Left lung (tissue), 10 donors: ENCODE data around the gene GNPTAB. TPM values are rescaled to one million over a fixed set of nuclear protein-coding genes. Genes with fewer than 3 reads are reported as not detected.
"Not testable (repeated sequence)": the region's sequence is repeated elsewhere in the genome, so short reads cannot be mapped to it uniquely, and the experiment has no call there.

Experiments
- ATAC-seq: fragments of 200-7000 bp; cut with Tn5 transposase; one replicate; pipeline ENCODE4 v1.9.1; 2020; ENCODE audit warnings: moderate library complexity
- DNase-seq, 4 donors: peaks; one replicate each; pipeline ENCODE4 v3.0.0-alpha.2; 2013 to 2020
- H3K27ac ChIP-seq, 2 donors: fragments of 200-600 bp; sonication (generic) in 1 of 2; one replicate each; pipeline versions ENCODE4 v1.5.0 to v1.8.0; 2020 to 2021
- H3K27me3 ChIP-seq, 2 donors: fragments of 200-600 bp; sonication (generic) in 1 of 2; one replicate each; pipeline versions ENCODE4 v1.5.0 to v1.8.0; 2020 to 2021
- H3K36me3 ChIP-seq, 2 donors: fragments of 200-600 bp; sonication (generic) in 1 of 2; one replicate each; pipeline versions ENCODE4 v1.5.0 to v1.8.0; 2020 to 2021
- H3K4me1 ChIP-seq, 2 donors: fragments of 200-600 bp; one replicate each; pipeline ENCODE4 v1.8.0; 2021
- H3K4me3 ChIP-seq, 2 donors: fragments of 200-600 bp; sonication (generic) in 1 of 2; one replicate each; pipeline versions ENCODE4 v1.5.0 to v1.8.0; 2020 to 2021; ENCODE audit warnings: mild to moderate bottlenecking in 1 of 2
- H3K9me3 ChIP-seq, 2 donors: fragments of 200-600 bp; sonication (generic) in 1 of 2; one replicate each; pipeline versions ENCODE4 v1.5.0 to v1.8.0; 2020 to 2021
- intact Hi-C, 2 donors: fragments of 100-400 bp; cut with DNase I; formaldehyde crosslinking; loops; one replicate each; pipeline versions ENCODE4 v1.11.2 to v1.14.2; 2022
- polyA plus RNA-seq, 6 donors: library from polyadenylated mRNA; unstranded; fragments of 120-200 nt; gene quantifications; one replicate each; pipeline ENCODE4 v1.2.1, GENCODE V29; 2013; ENCODE audit not compliant: insufficient read length in 6 of 6
- total RNA-seq, 2 donors: library from RNA; stranded (reverse); fragmentation: NEBNext Ultra II Directional; extraction: Animal tissue kit (Norgen Biotek cat#: 25700); gene quantifications; one replicate each; pipeline ENCODE4 v1.2.1, GENCODE V29; 2021
- TF ChIP-seq, protein P1 (sequence below), 2 donors: fragments of 200-600 bp; sonication (generic) in 1 of 2; IDR thresholded peaks; one replicate each; pipeline versions ENCODE4 v1.5.0 to v1.8.0; 2021; ENCODE audit warnings: antibody characterized with exemption in 2 of 2
- donor health status: DM: no; HTN: yes; CAD: no.
- donor health status: DM: no; HTN: no; CAD: no.

The GNPTAB gene
- total and polyA plus RNA-seq, 8 donors, result 42.7 to 68.9 (median 51.4) TPM

DNA sequence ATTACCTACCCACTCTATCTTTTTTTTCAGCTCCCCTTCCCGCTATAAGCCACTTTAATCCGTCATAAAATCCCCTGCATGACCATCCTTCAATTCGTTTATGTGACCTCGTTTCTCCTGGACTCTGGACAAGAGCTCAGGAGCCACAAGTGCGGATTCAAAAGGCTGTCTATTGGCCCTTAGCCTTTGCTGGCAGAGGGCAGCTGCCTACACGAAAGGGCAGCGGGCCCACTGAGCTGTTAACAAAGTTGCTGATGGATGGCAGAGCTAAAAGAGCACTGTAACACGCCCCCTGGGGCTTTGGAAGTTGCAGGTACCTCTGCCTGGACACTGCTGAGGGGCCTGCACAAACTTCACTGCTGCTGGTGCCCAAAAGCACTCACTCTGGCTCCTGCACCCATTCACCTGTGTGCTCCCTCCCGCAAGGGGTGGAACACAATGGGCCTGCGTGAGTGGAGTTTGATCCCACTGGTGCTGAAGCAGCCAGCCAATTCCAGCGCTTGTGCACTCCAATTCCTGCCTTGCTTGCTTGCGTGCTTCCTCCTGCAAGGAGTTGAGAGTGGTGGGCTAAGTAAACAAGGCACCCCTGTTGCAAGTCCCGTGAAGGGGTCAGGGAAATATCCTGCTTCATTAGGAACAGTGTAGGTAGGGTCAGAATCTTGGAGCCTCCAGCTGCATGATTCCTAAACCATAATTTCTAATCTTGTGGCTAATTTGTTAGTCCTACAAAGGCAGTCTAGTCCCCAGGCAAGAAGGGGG, 36.0 kb upstream of the GNPTAB start:
- Histone ChIP-seq H3K9me3 (peaks cover 0 to 5% of the 10 kb centered on the region in 2 donors), H3K27me3 (no peaks in the 10 kb centered on the region), H3K27ac (no peak overlapping the region), H3K36me3 (no peaks in the 10 kb centered on the region), H3K4me3 (no peak overlapping the region), H3K4me1 (peaks cover 0 to 19% of the 10 kb centered on the region in 2 donors)
- intact Hi-C loops, result no loop called here
- TF ChIP-seq, protein P1, sequence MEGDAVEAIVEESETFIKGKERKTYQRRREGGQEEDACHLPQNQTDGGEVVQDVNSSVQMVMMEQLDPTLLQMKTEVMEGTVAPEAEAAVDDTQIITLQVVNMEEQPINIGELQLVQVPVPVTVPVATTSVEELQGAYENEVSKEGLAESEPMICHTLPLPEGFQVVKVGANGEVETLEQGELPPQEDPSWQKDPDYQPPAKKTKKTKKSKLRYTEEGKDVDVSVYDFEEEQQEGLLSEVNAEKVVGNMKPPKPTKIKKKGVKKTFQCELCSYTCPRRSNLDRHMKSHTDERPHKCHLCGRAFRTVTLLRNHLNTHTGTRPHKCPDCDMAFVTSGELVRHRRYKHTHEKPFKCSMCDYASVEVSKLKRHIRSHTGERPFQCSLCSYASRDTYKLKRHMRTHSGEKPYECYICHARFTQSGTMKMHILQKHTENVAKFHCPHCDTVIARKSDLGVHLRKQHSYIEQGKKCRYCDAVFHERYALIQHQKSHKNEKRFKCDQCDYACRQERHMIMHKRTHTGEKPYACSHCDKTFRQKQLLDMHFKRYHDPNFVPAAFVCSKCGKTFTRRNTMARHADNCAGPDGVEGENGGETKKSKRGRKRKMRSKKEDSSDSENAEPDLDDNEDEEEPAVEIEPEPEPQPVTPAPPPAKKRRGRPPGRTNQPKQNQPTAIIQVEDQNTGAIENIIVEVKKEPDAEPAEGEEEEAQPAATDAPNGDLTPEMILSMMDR (IDR thresholded peaks at IDR 0.05), result no peak
- DNase-seq (no peak), ATAC-seq (no peak)

DNA sequence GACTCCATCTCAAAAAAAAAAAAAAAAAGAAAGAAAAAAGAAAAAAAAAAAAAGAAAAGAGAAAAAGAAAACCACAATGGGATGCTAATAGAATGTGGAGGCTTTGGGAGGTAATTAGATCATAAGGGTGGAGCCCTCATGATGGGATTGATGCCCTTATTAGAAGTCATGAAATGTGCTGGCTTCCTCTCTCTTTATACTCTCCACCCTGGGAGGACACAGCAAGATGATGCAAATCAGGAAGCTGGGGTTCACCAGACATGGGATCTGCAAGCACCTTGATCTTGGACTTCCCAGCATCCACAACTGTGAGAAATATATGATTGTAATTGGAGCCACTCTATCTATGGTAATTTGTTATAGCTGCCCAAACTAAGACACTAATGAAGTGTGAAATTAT, 33.2 kb upstream of the GNPTAB start:
- intact Hi-C loops, result no loop called here
- ATAC-seq (no peak), DNase-seq (no peak)
- TF ChIP-seq, protein P1 (IDR thresholded peaks at IDR 0.05), result no peak
- no peak overlapping the region for H3K27ac ChIP-seq
- H3K4me3 ChIP-seq, result no peak overlapping the region
- peaks cover 0 to 38% of the 10 kb centered on the region in 2 donors for H3K4me1 ChIP-seq
- no peaks in the 10 kb centered on the region for H3K27me3 ChIP-seq
- peaks cover 0 to 5% of the 10 kb centered on the region in 2 donors for H3K9me3 ChIP-seq
- H3K36me3 ChIP-seq, result no peaks in the 10 kb centered on the region

DNA sequence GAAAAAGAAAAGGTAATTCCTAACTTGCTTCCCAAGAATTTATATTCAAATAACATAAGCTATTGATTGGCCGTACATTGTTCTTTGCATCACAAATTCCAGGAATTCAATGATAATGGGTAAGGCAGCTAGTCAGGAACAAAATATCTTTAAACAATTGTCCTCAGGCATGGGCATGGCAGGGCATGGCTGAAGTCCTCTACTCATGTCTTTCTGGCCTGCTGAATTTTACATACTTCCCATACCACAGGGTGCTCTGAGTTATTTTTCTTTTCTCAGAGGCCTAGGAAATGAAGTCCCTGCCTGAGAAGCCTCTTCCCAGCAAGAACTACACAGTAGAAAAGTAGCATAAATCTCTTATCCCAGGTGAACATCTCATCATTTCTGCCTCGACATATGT, 31.5 kb upstream of the GNPTAB start:
- Histone ChIP-seq H3K4me1 (peaks cover 0 to 55% of the 10 kb centered on the region in 2 donors), H3K27me3 (no peaks in the 10 kb centered on the region), H3K4me3 (no peak overlapping the region), H3K27ac (no peak overlapping the region), H3K36me3 (no peaks in the 10 kb centered on the region), H3K9me3 (peaks cover 0 to 5% of the 10 kb centered on the region in 2 donors)
- DNase-seq (no peak), ATAC-seq (no peak)
- intact Hi-C loops, result no loop called here
- TF ChIP-seq, protein P1 (IDR thresholded peaks at IDR 0.05), result no peak

DNA sequence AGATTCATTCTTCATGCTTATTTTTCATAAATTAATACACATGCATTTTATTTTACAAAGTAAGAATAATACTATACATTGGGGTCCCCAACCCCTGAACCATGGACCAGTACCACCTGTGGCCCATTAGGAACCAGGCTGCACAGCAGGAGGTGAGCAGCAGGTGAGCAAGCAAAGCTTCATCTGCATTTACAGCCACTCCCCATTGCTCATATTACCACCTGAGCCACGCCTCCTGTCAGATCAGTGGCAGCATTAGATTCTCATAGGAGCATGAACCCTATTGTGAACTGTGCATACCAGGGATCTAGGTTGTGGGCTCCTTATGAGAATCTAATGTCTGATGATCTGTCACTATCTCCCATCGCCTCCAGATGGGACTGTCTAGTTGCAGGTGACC, 30.9 kb upstream of the GNPTAB start:
- ATAC-seq, H3K27ac ChIP-seq, intact Hi-C loops, H3K9me3 ChIP-seq, DNase-seq, H3K4me3 ChIP-seq, H3K36me3 ChIP-seq, H3K27me3 ChIP-seq: not testable (repeated sequence)
- peaks cover 0 to 59% of the 10 kb centered on the region in 2 donors for H3K4me1 ChIP-seq

DNA sequence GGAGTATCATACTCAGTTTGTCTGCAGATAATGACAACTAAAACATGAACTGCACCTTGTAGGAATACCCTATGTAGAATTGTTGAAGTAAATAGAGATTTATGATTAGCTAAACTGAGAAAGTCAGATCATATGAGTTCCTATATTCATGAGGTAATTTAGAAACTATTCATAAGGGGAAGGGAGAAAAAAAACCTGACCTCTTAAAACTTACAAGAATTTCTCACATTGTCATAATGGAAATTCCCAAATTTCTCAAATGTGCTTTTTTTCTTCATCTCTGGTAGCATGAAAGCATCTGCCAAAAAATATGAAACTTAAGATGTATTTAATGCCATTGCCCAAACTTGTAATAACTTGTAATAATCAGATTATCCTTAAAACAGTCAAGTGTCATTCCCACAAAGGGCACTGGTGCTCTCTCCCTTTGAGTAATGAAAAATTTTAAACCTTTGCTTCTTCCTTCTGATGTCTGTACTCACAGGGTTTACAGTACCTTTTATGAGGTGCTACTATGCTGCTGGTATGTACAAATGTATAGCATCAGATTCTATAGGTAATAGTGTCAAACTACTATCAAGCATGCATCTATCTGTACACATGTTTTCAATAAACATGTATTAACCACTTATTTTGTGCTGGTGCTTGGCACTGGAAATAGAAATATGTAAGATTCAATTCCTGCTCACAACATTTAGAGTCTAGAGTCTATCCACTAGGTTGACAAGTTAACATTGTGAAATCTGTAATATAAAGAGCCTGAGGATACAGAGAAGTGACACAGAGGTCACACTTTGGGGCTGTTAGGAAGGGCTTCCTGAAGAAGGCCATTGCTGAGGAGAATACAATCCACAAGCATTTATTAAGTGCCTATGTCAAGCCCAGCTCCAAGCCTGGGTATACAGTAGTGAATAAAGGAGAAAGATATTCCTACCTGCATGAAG, 29.2 kb upstream of the GNPTAB start:
- H3K9me3 ChIP-seq, result no peaks in the 10 kb centered on the region
- intact Hi-C loops, result no loop called here
- no peak overlapping the region for H3K4me3 ChIP-seq
- no peaks in the 10 kb centered on the region for H3K27me3 ChIP-seq
- peak; percentile 56 for ATAC-seq
- DNase-seq, result no peak
- no peaks in the 10 kb centered on the region for H3K36me3 ChIP-seq
- H3K27ac ChIP-seq, result peak overlapping the region in 1 of 2 donors; percentile 23
- TF ChIP-seq, protein P1 (IDR thresholded peaks at IDR 0.05), result no peak
- peaks cover 0 to 62% of the 10 kb centered on the region in 2 donors for H3K4me1 ChIP-seq
